ENCODE measurements around the gene LUC7L. TPM values are rescaled to one million over a fixed set of nuclear protein-coding genes. Genes with fewer than 3 reads are reported as not detected.
A peak's percentile ranks its signal among the peaks of the same experiment; 100 is the strongest.

LUC7L gene
- polyA plus RNA-seq, 1 of the 3 experiments (the other 2 are of a cell fraction) = 97.7 TPM

DNA sequence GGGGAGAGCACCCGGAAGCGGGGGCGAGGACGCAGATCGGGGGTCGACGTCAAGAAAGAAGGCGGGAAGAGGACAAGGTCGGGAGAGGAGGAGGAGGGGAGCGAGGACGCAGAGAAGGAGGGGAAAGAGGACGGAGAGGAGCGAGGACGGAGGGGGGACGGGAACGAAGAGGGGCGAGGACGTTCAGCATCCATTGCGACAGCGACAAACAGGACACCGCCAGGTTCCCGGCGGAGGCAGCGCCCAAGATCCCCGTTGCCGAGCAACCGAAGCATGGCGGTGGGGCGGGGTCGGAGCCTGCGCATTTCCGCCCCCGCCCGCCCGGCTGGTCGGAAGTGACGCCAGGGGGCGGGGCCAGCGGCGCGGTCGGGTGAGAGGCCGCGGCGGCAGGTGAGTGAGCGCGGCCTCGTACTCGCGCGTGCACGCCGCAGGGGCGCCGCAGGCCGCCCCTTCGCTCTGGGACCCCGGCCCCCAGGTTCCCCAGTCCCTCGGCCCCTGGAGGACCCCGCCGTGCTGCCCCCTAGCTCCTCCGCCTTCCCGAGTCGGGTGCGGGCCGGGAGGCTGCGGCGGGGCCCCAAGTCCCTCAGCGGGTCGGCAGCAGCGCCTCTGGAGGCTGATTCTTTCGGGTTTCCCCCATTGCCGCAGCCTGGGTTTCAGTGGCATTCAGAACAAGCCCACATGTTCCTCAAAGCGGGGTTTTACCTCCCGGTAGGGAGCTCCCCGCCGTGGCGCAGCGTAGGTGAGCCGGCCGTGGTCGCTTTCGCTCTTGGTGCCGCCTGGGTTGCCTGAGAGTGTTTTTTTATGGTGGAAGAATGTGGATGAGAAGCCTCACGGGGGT lies 5.4 kb upstream of the LUC7L start, which contains the start of gene FAM234A:
Gene FAM234A, plus strand, starts transcription at position 354 of the 838 bp plus-strand sequence. CDS start 19,593 bp downstream, outside the sequence.
- peak within 1 kb of the TSS; percentile 85 for H2AFZ ChIP-seq (ENCODE audit: low read depth)
- under 1% methylated on average over 29 of the region's 85 CpGs for WGBS (ENCODE audit: low lambda C conversion rate)
- peak within 1 kb of the TSS; percentile 90 for H3K9ac ChIP-seq
- H3K79me2 ChIP-seq (ENCODE audit: insufficient read depth) = peaks cover 28% of the 10 kb centered on the region
- no peaks in the 10 kb centered on the region for H3K9me3 ChIP-seq
- ChIA-PET POLR2A (interaction anchor here (1.1 to 1.2 kb wide), 2 partner anchors 10 to 42 kb away, joined by 3 to 6 read pairs; no protein-coding TSS in a partner anchor), CTCF (interaction anchor here (0.6 to 2.5 kb wide), 11 partner anchors 9 to 128 kb away, joined by 3 to 21 read pairs (median 5); partner anchors contain the start of genes ARHGDIG, AXIN1 and HBQ1)
- H3K9me2 ChIP-seq = no peaks in the 10 kb centered on the region
- H3F3A ChIP-seq (replicated peaks; ENCODE audit: insufficient read depth) = peaks cover 23% of the 10 kb centered on the region
- H3K4me1 ChIP-seq (ENCODE audit: control insufficient read depth in 1 of 2, insufficient read depth in 2 of 2, low read depth in 1 of 2, low read length in 1 of 2) = no peaks in the 10 kb centered on the region; a peak in 1 of 4 replicates
- H3K4me3 ChIP-seq (ENCODE audit: low read depth in 2 of 2, low read length in 1 of 2) = peak within 1 kb of the TSS; percentile 73 to 98
- peak; percentile 96 for DNase-seq
- H3K27ac ChIP-seq (ENCODE audit: low read depth in 2 of 2, low read length in 1 of 2) = peak within 1 kb of the TSS; percentile 92 to 98
- peak within 1 kb of the TSS; percentile 88 for H3K4me2 ChIP-seq
- H4K20me1 ChIP-seq (ENCODE audit: insufficient read depth) = no peaks in the 10 kb centered on the region
- no peaks in the 10 kb centered on the region for H3K27me3 ChIP-seq (ENCODE audit: insufficient read depth)
- H3K36me3 ChIP-seq (replicated peaks in 1 of 2; ENCODE audit: control insufficient read depth in 1 of 2, insufficient read depth in 2 of 2, low read length in 1 of 2) = no peaks in the 10 kb centered on the region
- no peak for TF ChIP-seq RFX5 (IDR thresholded peaks at IDR 0.05; ENCODE audit: low read length)
- TF ChIP-seq MXI1 (IDR thresholded peaks at IDR 0.05; ENCODE audit: low read depth, low read length) = peak; percentile 49
- TF ChIP-seq, protein P1, sequence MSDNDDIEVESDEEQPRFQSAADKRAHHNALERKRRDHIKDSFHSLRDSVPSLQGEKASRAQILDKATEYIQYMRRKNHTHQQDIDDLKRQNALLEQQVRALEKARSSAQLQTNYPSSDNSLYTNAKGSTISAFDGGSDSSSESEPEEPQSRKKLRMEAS (IDR thresholded peaks at IDR 0.05; ENCODE audit: low read depth) = no peak
- TF ChIP-seq, protein P2, sequence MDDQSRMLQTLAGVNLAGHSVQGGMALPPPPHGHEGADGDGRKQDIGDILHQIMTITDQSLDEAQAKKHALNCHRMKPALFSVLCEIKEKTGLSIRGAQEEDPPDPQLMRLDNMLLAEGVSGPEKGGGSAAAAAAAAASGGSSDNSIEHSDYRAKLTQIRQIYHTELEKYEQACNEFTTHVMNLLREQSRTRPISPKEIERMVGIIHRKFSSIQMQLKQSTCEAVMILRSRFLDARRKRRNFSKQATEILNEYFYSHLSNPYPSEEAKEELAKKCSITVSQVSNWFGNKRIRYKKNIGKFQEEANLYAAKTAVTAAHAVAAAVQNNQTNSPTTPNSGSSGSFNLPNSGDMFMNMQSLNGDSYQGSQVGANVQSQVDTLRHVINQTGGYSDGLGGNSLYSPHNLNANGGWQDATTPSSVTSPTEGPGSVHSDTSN (IDR thresholded peaks at IDR 0.05) = no peak
- TF ChIP-seq, protein P3, sequence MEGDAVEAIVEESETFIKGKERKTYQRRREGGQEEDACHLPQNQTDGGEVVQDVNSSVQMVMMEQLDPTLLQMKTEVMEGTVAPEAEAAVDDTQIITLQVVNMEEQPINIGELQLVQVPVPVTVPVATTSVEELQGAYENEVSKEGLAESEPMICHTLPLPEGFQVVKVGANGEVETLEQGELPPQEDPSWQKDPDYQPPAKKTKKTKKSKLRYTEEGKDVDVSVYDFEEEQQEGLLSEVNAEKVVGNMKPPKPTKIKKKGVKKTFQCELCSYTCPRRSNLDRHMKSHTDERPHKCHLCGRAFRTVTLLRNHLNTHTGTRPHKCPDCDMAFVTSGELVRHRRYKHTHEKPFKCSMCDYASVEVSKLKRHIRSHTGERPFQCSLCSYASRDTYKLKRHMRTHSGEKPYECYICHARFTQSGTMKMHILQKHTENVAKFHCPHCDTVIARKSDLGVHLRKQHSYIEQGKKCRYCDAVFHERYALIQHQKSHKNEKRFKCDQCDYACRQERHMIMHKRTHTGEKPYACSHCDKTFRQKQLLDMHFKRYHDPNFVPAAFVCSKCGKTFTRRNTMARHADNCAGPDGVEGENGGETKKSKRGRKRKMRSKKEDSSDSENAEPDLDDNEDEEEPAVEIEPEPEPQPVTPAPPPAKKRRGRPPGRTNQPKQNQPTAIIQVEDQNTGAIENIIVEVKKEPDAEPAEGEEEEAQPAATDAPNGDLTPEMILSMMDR (IDR thresholded peaks at IDR 0.05) = peak; percentile 58
- TF ChIP-seq FOSL2 (IDR thresholded peaks at IDR 0.05; ENCODE audit: borderline replicate concordance, low read depth) = no peak
- TF ChIP-seq MEF2A (IDR thresholded peaks at IDR 0.05; ENCODE audit: borderline replicate concordance, low read depth) = no peak
- no peak for TF ChIP-seq TCF12 (IDR thresholded peaks at IDR 0.05)
- peak; percentile 4; the same call in 1 of the 2 replicates for TF ChIP-seq SIN3A (IDR thresholded peaks at IDR 0.05; ENCODE audit: borderline replicate concordance, low read depth, low read length)
- TF ChIP-seq, protein P4, sequence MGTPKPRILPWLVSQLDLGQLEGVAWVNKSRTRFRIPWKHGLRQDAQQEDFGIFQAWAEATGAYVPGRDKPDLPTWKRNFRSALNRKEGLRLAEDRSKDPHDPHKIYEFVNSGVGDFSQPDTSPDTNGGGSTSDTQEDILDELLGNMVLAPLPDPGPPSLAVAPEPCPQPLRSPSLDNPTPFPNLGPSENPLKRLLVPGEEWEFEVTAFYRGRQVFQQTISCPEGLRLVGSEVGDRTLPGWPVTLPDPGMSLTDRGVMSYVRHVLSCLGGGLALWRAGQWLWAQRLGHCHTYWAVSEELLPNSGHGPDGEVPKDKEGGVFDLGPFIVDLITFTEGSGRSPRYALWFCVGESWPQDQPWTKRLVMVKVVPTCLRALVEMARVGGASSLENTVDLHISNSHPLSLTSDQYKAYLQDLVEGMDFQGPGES (IDR thresholded peaks at IDR 0.05; ENCODE audit: low read depth, low read length) = no peak
- TF ChIP-seq NFIC (IDR thresholded peaks at IDR 0.05; ENCODE audit: borderline replicate concordance) = no peak
- TF ChIP-seq RAD21 (IDR thresholded peaks at IDR 0.05; ENCODE audit: low read length) = no peak
- TF ChIP-seq, protein P5, sequence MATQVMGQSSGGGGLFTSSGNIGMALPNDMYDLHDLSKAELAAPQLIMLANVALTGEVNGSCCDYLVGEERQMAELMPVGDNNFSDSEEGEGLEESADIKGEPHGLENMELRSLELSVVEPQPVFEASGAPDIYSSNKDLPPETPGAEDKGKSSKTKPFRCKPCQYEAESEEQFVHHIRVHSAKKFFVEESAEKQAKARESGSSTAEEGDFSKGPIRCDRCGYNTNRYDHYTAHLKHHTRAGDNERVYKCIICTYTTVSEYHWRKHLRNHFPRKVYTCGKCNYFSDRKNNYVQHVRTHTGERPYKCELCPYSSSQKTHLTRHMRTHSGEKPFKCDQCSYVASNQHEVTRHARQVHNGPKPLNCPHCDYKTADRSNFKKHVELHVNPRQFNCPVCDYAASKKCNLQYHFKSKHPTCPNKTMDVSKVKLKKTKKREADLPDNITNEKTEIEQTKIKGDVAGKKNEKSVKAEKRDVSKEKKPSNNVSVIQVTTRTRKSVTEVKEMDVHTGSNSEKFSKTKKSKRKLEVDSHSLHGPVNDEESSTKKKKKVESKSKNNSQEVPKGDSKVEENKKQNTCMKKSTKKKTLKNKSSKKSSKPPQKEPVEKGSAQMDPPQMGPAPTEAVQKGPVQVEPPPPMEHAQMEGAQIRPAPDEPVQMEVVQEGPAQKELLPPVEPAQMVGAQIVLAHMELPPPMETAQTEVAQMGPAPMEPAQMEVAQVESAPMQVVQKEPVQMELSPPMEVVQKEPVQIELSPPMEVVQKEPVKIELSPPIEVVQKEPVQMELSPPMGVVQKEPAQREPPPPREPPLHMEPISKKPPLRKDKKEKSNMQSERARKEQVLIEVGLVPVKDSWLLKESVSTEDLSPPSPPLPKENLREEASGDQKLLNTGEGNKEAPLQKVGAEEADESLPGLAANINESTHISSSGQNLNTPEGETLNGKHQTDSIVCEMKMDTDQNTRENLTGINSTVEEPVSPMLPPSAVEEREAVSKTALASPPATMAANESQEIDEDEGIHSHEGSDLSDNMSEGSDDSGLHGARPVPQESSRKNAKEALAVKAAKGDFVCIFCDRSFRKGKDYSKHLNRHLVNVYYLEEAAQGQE (IDR thresholded peaks at IDR 0.05; ENCODE audit: low read depth, low read length) = no peak
- no peak for TF ChIP-seq SMC3 (IDR thresholded peaks at IDR 0.05; ENCODE audit: low read depth, low read length)
- TF ChIP-seq NRF1 (IDR thresholded peaks at IDR 0.05; ENCODE audit: low read depth, low read length) = peak; percentile 61
- TF ChIP-seq, protein P6, sequence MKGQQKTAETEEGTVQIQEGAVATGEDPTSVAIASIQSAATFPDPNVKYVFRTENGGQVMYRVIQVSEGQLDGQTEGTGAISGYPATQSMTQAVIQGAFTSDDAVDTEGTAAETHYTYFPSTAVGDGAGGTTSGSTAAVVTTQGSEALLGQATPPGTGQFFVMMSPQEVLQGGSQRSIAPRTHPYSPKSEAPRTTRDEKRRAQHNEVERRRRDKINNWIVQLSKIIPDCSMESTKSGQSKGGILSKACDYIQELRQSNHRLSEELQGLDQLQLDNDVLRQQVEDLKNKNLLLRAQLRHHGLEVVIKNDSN (IDR thresholded peaks at IDR 0.05; ENCODE audit: borderline replicate concordance, low read depth) = 0 out of 2 replicates have a peak, but pooled peaks have one; percentile 31
- no peak; a peak in 1 of 4 replicates for TF ChIP-seq EP300 (IDR thresholded peaks at IDR 0.05; ENCODE audit: borderline replicate concordance in 1 of 2, low read depth in 1 of 2, low read length in 1 of 2)
- 0 out of 2 replicates have a peak, but pooled peaks have one; percentile 46 for TF ChIP-seq FOXJ3 (CRISPR knock-in tag; IDR thresholded peaks at IDR 0.05)
- TF ChIP-seq RCOR1 (IDR thresholded peaks at IDR 0.05; ENCODE audit: low read length) = no peak
- TF ChIP-seq TAF1 (IDR thresholded peaks at IDR 0.05; ENCODE audit: borderline replicate concordance, low read depth, low read length) = no peak; the same call in 1 of the 2 replicates
- TF ChIP-seq GABPA (IDR thresholded peaks at IDR 0.05; ENCODE audit: low read depth) = peak; percentile 85
- peak; percentile 82 for TF ChIP-seq POLR2AphosphoS5 (IDR thresholded peaks at IDR 0.05; ENCODE audit: low read depth, low read length)
